GM19452 (cell line): ENCODE data around the gene SRSF11.
"Not testable (repeated sequence)": the region's sequence is repeated elsewhere in the genome, so short reads cannot be mapped to it uniquely, and the experiment has no call there.

ENCODE experiments used
- ATAC-seq: cut with Tn5 transposase; IDR thresholded peaks from one replicate; pipeline ENCODE4 v1.9.1; 2021; ENCODE audit not compliant: unreplicated experiment

SRSF11 gene, protein sequence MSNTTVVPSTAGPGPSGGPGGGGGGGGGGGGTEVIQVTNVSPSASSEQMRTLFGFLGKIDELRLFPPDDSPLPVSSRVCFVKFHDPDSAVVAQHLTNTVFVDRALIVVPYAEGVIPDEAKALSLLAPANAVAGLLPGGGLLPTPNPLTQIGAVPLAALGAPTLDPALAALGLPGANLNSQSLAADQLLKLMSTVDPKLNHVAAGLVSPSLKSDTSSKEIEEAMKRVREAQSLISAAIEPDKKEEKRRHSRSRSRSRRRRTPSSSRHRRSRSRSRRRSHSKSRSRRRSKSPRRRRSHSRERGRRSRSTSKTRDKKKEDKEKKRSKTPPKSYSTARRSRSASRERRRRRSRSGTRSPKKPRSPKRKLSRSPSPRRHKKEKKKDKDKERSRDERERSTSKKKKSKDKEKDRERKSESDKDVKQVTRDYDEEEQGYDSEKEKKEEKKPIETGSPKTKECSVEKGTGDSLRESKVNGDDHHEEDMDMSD

DNA sequence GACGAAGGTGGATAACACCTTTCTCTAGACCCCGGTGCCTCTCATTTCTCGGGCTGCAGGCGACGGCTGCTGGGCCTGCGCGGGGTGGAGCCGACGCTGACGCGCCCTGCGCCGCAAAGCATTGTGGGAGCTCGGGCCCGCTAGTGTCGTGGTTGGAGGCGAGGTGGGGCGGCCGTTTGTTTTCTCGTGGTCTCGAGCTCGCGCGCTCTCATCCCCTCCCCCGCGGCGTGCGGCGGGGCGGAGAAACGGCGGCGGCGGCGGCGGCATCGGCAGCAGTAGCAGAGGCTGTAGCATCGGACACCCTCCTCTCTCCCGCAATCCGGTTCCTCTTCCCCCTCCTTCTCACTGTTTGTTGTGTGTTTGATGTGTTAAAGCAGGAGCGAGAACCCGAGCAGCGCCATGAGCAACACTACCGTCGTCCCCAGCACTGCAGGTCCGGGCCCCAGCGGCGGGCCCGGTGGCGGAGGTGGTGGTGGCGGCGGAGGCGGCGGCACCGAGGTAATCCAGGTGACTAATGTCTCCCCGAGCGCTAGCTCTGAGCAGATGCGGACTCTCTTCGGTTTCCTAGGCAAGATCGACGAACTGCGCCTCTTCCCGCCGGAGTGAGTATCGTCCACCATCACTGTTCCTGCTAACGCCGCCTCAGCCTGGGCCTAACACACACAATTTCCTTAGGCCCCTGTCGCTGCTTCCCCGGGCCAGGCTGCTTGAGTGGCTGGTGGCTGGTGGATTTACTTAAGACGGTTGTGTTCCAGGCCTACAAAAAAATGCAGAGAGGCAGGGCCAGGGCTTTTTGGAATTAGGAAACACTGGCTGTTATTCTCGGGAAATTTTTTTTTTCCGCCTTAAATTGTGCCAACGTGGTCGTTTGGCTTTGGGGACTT, at the start of gene SRSF11:
TSS of gene SRSF11 (plus strand) at position 143 of the 884 bp plus-strand sequence. CDS start at position 400, 257 bp downstream.
- ATAC-seq, result peak; percentile 93

DNA sequence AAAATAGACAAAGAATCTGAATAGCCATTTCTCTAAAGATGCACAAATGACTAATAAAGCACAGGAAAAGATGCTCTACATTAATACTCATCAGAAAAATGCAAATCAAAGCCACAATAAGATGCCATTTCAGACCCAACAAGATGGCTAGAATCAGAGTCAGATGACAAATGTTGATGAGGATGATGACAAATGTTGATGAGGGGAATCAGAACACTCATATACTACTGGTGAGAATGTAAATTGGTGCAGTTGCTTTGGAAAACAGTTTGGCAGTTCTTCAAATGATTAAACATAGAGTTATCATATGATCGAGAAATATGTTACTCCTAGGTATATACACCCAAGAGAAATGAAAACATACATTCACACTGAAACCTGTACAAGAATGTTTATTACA, 49.7 kb upstream of the SRSF11 start:
- no peak for ATAC-seq

DNA sequence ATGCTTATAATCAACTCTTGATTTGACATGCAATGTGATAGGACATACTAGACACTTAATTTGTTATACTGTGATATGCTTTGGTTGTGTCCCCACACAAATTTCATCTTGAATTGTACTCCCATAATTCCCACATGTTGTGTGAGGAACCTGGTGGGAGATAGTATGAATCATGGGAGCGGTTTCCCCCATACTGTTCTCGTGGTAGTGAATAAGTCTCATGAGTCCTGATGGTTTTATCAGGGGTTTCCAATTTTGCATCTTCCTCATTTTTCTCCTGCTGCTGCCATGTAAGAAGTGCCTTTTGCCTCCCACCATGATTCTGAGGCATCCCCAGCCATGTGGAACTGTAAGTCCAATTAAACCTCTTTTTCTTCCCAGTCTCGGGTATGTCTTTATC, 36.0 kb upstream of the SRSF11 start:
- not testable (repeated sequence) for ATAC-seq

DNA sequence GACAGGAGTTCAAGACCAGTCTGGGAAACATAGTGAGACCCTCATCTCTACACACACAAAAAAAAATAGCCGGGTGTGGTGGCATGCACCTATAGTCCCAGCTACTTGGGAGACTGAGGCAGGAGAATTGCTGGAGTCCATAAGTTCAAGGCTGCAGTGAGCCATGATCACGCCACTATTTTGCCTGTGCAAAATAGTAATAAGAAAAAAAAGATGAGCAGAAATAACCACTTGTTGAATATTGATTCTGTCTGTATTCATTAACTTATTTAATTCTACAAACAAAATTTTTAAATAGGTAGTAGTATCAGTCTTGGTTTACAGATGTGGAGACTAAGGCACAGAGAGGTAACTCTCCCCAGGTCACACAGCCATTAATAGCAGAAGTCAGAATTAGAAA, 32.7 kb upstream of the SRSF11 start:
- ATAC-seq, result no peak

DNA sequence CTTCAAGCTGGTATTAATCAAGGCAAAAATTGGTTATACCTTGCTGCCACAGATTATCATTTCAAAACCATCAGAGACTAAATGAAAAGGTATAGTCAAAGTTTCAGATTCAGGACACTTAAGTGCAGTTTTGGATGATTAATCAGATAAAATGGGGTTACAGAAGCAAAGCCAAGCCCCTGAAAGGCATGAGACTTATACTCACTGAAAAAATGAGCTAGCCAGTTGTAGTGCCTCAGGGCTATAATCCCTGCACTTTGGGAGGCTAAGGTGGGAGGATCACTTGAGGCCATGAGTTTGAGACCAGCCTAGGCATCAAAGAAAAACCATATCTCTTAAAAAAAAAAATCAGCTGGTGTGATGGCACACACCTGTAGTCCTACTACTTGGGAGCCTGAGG, 31.0 kb upstream of the SRSF11 start:
- ATAC-seq, result no peak

DNA sequence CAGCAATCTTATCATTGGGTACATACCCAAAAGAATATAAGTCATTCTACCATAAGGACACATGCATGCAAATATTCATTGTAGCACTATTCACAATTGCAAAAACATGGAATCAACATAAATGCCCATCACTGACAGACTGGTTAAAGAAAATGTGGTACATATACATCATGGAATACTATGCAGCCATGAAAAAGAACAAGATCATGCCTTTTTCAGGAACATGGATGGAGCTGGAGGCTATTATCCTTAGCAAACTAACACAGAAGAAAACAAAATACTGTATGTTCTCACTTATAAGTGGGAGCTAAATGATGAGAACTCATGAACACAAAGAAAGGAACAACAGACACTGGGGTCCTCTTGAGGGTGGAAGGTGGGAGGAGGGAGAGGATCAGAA, 28.7 kb upstream of the SRSF11 start:
- not testable (repeated sequence) for ATAC-seq

DNA sequence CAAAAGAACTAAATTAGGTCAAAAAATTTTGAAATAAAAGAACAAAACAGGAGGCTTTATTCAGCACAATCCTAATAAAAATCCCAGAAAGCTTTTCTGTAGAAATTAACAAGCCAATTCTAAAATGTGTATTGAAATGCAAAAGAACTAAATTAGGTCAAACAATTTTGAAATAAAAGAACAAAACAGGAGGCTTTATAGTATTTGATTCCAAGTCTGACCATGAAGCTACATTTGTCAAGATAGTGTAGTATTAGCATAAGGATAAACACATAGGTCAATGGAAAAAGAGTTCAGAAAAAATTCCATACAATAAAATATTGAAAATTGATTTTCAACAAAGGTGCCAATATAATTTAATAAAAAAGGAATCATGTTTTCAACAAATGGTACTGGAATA, 26.6 kb upstream of the SRSF11 start:
- ATAC-seq, result no peak

DNA sequence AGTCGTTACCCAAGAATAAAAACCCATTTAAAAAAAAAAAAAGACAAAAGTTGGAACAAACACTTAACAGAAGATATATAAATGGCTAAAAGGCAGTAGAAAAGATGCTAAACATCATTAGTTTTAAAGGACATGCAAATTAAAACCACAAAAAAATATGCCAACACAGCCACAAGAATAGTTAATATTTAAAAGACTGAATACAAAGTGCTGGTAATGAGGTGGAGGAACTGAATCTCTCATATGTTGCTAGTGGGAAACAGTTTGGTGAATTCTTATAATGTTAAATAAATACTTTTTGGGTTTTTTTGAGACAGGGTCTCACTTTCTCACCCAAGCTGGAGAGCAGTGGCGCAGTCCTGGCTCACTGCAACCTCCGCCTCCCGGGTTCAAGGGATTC, 25.8 kb upstream of the SRSF11 start:
- ATAC-seq, result peak; percentile 91

DNA sequence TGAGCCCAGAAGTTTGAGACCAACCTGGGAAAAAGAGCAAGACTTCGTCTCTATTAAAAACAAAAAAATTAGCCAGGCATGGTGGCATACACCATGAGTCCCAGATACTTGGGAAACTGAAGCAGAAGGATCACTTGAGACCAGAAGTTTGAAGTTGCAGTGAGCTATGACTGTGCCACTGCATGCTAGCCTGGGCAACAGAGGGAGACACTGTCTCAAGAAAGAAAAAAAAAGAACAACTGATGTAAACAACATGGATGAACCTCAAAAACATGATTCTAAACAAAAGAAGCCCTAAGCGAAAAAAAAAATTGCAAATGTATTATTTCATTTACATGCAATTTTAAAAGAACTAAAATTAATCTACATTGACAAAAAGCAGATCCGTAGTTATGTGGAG, 24.8 kb upstream of the SRSF11 start:
- ATAC-seq, result no peak

DNA sequence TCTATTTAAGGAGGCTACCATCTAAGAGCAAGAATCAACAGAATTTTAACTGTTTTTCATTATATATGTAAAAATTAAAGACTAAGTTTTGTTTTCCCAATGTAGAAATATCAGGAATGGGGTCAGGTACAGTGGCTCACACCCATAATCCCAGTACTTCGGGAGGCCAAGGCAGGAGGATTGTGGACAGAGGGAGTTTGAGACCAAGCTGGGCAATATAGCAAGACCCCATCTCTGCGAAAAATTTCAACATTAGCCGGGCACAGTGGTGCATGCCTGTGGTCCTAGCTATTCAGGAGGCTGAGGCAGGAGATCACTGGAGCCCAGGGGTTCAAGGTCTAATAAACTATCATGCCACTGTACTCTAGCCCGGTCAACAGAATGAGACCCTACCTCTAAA, 21.1 kb upstream of the SRSF11 start:
- ATAC-seq, result no peak

DNA sequence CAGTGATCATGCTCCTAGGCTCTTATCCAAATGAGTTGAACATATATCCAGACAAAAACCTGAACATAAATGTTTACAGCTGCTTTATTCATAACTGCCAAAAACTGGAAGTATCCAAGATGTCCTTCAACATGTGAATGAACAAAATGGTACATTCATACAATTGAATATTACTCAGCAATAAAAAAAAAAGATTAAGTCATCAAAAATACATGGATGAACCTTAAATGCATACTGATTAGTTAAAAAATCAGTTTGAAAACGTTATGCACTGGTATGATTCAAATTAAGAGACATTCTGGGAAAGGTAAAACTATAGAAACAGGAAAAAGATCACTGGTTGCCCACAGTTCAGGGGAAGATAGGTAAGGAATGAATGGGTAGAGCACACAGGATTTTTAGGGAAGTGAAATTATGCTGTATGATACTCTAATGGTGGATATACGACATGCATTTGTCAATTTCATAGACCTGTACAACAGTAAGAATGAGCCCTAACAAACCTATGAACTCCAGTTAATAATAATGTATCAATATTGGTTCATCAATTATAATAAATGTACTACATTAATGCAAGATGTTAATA, 18.9 kb upstream of the SRSF11 start:
- ATAC-seq, result no peak

DNA sequence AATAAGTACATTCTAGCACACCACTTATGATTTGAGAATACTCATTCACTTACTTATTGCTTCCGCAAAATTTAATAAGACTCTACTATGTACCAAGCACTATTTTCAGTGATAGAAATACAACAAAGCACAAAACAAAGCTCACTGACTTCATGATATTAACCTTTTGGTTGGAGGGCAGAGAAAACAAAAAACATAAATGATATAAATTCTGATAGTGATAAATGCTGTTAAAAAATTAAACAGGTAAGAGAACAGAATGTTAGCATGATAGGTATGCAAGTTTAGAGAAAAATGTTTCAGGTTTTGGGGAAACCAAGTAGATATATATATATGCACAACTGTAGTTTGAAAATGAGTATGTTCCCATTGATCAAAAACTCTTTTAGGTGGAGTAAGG, 17.0 kb upstream of the SRSF11 start:
- no peak for ATAC-seq

DNA sequence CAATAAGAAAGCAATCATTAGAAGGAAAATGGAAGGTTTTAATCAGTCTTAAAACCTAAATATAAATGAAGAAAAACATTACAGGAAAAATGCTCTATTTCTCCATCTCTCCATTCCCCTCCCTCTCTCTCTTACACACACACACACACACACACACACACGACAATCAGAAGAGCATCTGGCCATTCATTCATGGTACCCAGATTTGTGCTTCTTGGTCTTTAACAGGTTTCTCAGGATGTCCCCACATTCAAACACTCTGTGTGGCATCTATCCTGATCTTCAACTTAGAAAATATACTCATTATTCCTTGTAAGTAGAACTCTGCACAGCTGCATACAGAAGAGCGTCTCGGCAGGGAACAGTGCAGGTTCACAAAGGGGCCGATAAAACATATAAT, 16.6 kb upstream of the SRSF11 start:
- no peak for ATAC-seq

DNA sequence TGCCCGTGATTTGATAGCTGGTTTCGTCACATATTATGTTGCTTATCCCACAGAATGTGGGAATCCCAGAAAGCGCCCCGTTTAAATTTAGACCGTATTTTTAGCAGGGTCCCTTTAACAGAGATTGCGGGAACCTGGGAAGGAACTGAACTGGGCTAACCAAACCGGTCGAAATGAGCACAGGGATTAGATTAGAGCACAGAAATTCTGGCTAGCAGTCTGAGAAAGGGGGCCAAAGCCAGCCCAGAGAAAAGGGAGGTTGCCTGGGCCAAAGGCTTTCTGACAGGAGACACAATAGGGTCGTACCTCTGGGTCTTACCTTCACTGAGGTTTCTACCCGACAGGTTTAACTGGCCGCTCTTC, 16.1 kb upstream of the SRSF11 start:
- peak; percentile 41 for ATAC-seq

DNA sequence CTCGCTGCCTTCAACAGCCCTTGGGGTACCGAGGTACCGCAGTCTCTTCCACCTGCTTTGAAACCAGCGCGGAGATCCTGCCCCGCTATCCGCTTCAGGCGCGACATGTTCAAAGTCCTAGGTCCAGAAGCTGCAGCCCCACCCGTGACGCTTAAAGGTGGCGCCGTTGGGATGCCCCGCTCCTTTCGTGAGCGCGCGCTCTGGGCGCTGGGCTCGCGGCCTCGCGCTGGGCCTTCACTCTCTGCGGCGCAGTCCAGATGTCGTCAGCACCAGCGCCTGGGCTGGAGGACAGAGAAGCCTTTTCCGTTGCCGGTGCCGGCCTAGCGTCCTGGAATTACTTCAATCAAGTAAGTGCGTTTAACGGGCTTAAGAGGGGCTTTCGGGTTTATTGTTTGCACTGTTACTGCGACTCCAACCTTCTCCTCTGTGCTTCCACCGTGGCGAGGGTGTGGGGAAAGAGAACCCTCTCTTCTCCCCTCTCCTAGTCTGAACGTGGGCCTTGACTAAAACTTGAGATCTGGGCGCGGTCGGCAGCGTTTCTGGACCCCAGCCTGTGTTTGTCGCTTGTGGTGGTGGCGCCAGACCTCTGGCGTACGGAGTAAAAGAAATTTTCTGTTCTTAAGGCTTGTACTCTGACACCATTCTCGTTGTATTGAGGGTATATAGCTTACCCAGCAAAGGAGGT, 15.6 kb upstream of the SRSF11 start, which contains the start of gene LRRC40:
TSS of gene LRRC40 (minus strand) at position 146 of the 685 bp plus-strand sequence. CDS start at position 107, 39 bp downstream.
- ATAC-seq, result peak; percentile 85

DNA sequence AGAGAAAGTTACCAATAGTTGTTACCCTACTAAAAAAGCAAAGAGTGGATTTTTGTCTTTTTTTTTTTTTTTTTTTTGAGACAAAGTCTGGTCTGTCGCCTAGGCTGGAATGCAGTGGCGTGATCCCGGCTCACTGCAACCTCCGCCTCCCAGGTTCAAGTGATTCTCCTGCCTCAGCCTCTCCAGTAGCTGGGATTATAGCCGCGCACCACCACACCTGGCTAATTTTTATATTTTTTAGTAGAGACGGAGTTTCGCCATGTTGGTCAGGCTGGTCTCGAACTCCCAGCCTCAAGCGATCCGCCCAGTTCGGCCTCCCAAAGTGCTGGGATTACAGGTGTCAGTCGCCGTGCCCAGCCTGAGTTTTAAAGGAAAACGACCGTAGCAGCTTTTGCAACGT, 14.3 kb upstream of the SRSF11 start:
- not testable (repeated sequence) for ATAC-seq

DNA sequence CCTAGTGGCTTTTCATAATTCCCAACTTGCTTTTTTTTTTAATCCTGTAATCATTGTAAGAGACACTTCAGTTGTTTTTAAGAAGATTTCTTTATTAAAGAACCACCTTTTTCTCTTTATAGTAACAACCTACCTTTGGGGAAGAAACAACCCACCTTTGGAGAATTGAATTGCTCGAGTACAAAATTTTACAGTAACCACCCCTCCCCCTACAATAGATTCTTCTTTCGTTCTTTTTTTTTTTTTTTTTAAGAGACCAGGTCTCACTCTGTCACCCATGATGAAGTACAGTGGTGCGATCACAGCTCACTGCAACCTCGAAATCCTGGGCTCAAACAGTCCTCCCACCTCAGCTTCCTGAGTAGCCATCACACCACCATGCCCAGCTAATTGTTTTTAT, 13.7 kb upstream of the SRSF11 start:
- ATAC-seq, result no peak

DNA sequence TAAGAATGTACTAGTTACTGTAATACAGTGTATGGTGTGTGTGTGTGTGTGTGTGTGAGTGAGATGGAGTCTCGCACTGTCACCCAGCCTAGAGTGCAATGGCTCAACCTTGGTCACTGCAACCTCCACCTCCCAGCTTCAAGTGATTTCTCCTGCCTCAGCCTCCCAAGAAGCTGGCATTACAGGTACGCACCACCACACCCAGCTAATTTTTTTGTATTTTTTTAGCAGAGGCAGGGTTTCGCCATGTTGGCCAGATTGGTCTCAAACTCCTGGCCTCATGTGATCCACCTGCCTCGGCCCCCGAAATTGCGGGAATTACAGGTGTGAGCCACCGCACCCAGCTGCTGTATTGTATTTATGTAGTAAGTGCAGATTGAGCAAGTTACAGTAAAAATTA, 12.9 kb upstream of the SRSF11 start:
- ATAC-seq, result no peak

DNA sequence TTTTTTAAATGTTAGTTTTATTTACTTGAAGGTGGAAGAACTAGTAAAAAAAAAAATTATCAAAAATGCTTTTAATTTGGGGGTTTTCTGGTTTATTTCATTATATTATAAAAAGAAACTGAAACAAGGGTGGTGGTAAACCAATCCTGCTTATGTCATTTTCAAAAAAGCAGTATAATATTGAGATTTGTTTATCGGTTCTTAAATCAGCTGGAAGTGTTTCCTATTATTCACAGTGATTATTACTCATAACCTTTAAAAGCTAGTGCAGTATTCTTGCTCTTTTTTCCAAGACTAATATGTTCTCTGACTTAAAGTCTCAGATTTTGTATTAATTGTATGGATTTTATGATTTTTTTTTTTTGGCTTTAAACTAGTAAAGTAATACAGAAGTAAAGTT, 10.4 kb upstream of the SRSF11 start:
- ATAC-seq, result no peak

DNA sequence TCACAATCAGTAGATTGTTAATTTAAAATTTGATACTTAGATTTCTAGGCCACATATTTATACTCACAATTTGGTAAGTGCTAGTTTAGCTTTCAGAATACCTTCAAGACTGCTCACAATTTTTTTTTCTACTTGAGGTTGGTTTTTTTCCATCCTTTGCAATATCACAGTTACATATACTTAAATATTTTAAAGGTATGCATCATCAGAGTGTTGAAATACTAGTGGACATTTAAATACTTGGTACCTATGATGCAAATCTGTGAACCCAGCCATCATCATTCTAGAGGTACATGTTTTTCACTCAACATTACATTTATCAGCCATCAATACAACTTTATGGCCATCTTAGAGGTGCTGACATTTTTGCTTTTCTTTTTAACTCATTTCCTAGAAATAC, 9.6 kb upstream of the SRSF11 start:
- ATAC-seq, result no peak

DNA sequence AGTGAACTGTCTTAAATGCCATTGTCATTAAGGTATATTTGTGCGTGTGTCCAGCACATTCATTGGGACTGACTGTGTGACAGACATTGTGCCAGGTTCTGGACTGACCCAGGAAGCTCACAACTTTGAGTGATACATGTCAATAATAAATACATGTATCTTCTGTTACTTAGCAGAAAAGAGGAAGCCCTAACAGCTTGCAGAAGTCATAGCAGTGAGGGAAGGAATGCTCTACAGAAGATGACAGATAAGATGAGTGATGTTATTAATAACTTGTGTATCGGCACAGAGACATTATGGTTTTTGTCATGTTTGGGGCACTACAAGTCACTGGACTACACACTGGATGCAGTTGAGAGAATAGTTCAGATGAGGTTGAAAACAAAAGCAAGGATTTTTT, 1.2 kb upstream of the SRSF11 start:
- no peak for ATAC-seq
